K562 (cell line): ENCODE measurements around the gene HIPK2. TPM values are rescaled to one million over a fixed set of nuclear protein-coding genes. Genes with fewer than 3 reads are reported as not detected.

ENCODE experiments used
- CBFB ChIP-seq: sonication (generic); formaldehyde crosslinking; IDR thresholded peaks from 2 replicates; pipeline ENCODE4 v1.4.0; 2020; ENCODE audit warnings: mild to moderate bottlenecking, missing genetic modification reagents
- CTCF ChIP-seq, 3 experiments: IDR thresholded peaks in 2 of 3; conservative IDR thresholded peaks in 1 of 3; 2 replicates each; pipeline ENCODE4 v1.5.1; 2011 to 2012; ENCODE audit warnings: low read length in 3 of 3, mild to moderate bottlenecking in 3 of 3, control low read depth in 2 of 3, improper control_type of control experiment in 1 of 3, inconsistent platforms in 1 of 3, low read depth in 1 of 3, mixed read lengths in 1 of 3, moderate library complexity in 1 of 3; ENCODE audit not compliant: insufficient read depth in 2 of 3
- ELK1 ChIP-seq: sonication (generic); formaldehyde crosslinking; IDR thresholded peaks from 2 replicates; pipeline ENCODE4 v1.8.1; 2022; ENCODE audit warnings: missing genetic modification reagents
- POLR2B ChIP-seq: fragments of 450-650 bp; IDR thresholded peaks from 2 replicates; pipeline ENCODE4 v1.6.1; 2018; ENCODE audit warnings: low read depth; ENCODE audit not compliant: partially characterized antibody
- PTTG1 ChIP-seq: fragments of 450-650 bp; IDR thresholded peaks from 2 replicates; pipeline ENCODE4 v1.6.1; 2016; ENCODE audit warnings: low read depth, mild to moderate bottlenecking, missing genetic modification characterization, missing compliant biosample characterization
- SFPQ ChIP-seq: fragments of 200-400 bp; formaldehyde crosslinking; IDR thresholded peaks from 2 replicates; pipeline ENCODE4 v1.6.1; 2017; ENCODE audit warnings: mild to moderate bottlenecking, low read depth, low read length, moderate library complexity
- SMAD4 ChIP-seq: fragments of 250-450 bp; sonication (Bioruptor Pico); conservative IDR thresholded peaks from 2 replicates; pipeline ENCODE4 v1.8.0; 2021; ENCODE audit warnings: inconsistent platforms, mild to moderate bottlenecking, moderate library complexity
- SRSF3 ChIP-seq: fragments of 200-400 bp; formaldehyde crosslinking; IDR thresholded peaks from 2 replicates; pipeline ENCODE4 v1.6.1; 2016; ENCODE audit warnings: mild to moderate bottlenecking, low read length, moderate library complexity; ENCODE audit not compliant: insufficient read depth
- USF2 ChIP-seq: sonication (generic); formaldehyde crosslinking; IDR thresholded peaks from 2 replicates; pipeline ENCODE4 v1.5.0; 2020; ENCODE audit warnings: missing genetic modification reagents
- ZBTB5 ChIP-seq: fragments of 450-650 bp; IDR thresholded peaks from 2 replicates; pipeline ENCODE4 v1.6.1; 2017; ENCODE audit warnings: antibody characterized with exemption
- ZNF77 ChIP-seq: fragments of 250-450 bp; sonication (Bioruptor Pico); IDR thresholded peaks from 2 replicates; pipeline ENCODE4 v1.5.0; 2020
- polyA plus RNA-seq, 8 experiments: library from polyadenylated mRNA; depleted of rRNA in 4 of 8; stranded (reverse) in 5 of 8; unstranded in 3 of 8; fragments of >200 nt; fragmentation: Nextera tagmentation in 2 of 8; fragmentation: Illumina TruSeq in 1 of 8; extraction: Ambion mirVana in 2 of 8; extraction: Trizol in 1 of 8; gene quantifications; 2 replicates each; pipeline versions ENCODE4 v1.2.1 to v1.2.3, GENCODE V29; 2011 to 2014; ENCODE audit warnings: inconsistent platforms in 1 of 8, missing spikeins in 1 of 8
- total RNA-seq, 7 experiments: library from RNA; depleted of rRNA in 6 of 7; stranded (reverse); fragments of >200 nt in 6 of 7; fragmentation: Illumina TruSeq in 2 of 7; extraction: Trizol in 2 of 7; gene quantifications; 2 replicates each; pipeline versions ENCODE4 v1.2.1 to v1.2.3, GENCODE V29; 2011 to 2021; ENCODE audit warnings: low replicate concordance in 1 of 7

Gene HIPK2
- total and polyA plus RNA-seq, 9 of the 15 experiments (the other 6 are each of a cell fraction or from before 2014, with no cell fraction given), result 0.69 to 19.8 (median 5.1) TPM

- TF ChIP-seq CTCF (IDR thresholded peaks at IDR 0.05 in 2 of 3, conservative IDR thresholded peaks at IDR 0.05 in 1 of 3; ENCODE audit: insufficient read depth in 2 of 3, low read depth in 1 of 3, low read length in 3 of 3), result peak; percentile 21 to 30 (median 27); a peak in 4 of 6 replicates
- no peak for TF ChIP-seq PTTG1 (tag)
- no peak for TF ChIP-seq ELK1
- no peak for TF ChIP-seq ZBTB5
- peak; percentile 50; the same call in 1 of the 2 replicates for TF ChIP-seq USF2 (CRISPR knock-in tag)
- no peak for TF ChIP-seq POLR2B
- no peak for TF ChIP-seq CBFB (CRISPR knock-in tag)
- no peak for TF ChIP-seq SFPQ
- no peak for TF ChIP-seq ZNF77 (CRISPR knock-in tag)
- 0 out of 2 replicates have a peak, but pooled peaks have one; percentile 14 for TF ChIP-seq SMAD4 (CRISPR knock-in tag)
- no peak for TF ChIP-seq SRSF3
Observed at GRCh38 chr7:139629392-139630082, 148.3 kb downstream of the HIPK2 start (continued).
